HEK293 (cell line): Measurements from ENCODE around the gene MARCHF9.

Source experiments
- BCL11A ChIP-seq: fragments of 450-650 bp; formaldehyde crosslinking; IDR thresholded peaks from 2 replicates; pipeline ENCODE4 v1.5.1; 2016; ENCODE audit warnings: low read depth, missing biosample characterization, missing genetic modification characterization
- ZBTB8A ChIP-seq: fragments of 450-650 bp; formaldehyde crosslinking; IDR thresholded peaks from 2 replicates; pipeline ENCODE4 v1.5.1; 2016; ENCODE audit warnings: missing biosample characterization, missing genetic modification characterization
- ZNF114 ChIP-seq: fragments of 450-650 bp; formaldehyde crosslinking; IDR thresholded peaks from 2 replicates; pipeline ENCODE4 v1.5.0; 2017; ENCODE audit warnings: missing biosample characterization, missing genetic modification characterization
- ZNF140 ChIP-seq: fragments of 450-650 bp; formaldehyde crosslinking; IDR thresholded peaks from 2 replicates; pipeline ENCODE4 v1.5.1; 2016; ENCODE audit warnings: missing biosample characterization, missing genetic modification characterization
- TF ChIP-seq, protein P1 (sequence below): fragments of 450-650 bp; formaldehyde crosslinking; IDR thresholded peaks from 2 replicates; pipeline ENCODE4 v1.5.1; 2016; ENCODE audit warnings: missing biosample characterization, missing genetic modification characterization
- TF ChIP-seq, protein P2 (sequence below): fragments of 450-650 bp; formaldehyde crosslinking; optimal IDR thresholded peaks from 2 replicates; pipeline ENCODE3; 2016; ENCODE audit warnings: missing biosample characterization, mild to moderate bottlenecking, missing genetic modification characterization

- TF ChIP-seq ZNF114 (tag by site-specific recombination), result no peak
- TF ChIP-seq BCL11A (tag by site-specific recombination), result no peak
- TF ChIP-seq ZNF140 (tag by site-specific recombination), result no peak
- TF ChIP-seq, protein P1, sequence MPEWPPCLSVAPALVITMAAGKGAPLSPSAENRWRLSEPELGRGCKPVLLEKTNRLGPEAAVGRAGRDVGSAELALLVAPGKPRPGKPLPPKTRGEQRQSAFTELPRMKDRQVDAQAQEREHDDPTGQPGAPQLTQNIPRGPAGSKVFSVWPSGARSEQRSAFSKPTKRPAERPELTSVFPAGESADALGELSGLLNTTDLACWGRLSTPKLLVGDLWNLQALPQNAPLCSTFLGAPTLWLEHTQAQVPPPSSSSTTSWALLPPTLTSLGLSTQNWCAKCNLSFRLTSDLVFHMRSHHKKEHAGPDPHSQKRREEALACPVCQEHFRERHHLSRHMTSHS, result no peak
- TF ChIP-seq ZBTB8A (tag by site-specific recombination), result no peak
- TF ChIP-seq, protein P2, sequence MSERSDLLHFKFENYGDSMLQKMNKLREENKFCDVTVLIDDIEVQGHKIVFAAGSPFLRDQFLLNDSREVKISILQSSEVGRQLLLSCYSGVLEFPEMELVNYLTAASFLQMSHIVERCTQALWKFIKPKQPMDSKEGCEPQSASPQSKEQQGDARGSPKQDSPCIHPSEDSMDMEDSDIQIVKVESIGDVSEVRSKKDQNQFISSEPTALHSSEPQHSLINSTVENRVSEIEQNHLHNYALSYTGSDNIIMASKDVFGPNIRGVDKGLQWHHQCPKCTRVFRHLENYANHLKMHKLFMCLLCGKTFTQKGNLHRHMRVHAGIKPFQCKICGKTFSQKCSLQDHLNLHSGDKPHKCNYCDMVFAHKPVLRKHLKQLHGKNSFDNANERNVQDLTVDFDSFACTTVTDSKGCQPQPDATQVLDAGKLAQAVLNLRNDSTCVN, result no peak
These were observed 38.6 kb upstream of the MARCHF9 start for GRCh38 chr12:57716305-57716704.
